Occipital lobe (tissue), 2 donors: ENCODE data around the gene ELF4. TPM values are rescaled to one million over a fixed set of nuclear protein-coding genes. Genes with fewer than 3 reads are reported as not detected.
"Not testable (repeated sequence)": the region's sequence is repeated elsewhere in the genome, so short reads cannot be mapped to it uniquely, and the experiment has no call there.

Source experiments
- DNase-seq: peaks from one replicate; lab custom pipeline; 2025; lab: John Stamatoyannopoulos, UW
- total RNA-seq: library from RNA; depleted of rRNA; stranded (reverse); fragments of >200 nt; gene quantifications from one replicate; pipeline ENCODE4 v1.2.3, GENCODE V29; 2014

ELF4 gene
- total RNA-seq, 1 donor from 2014 or later: 0.31 TPM

DNA sequence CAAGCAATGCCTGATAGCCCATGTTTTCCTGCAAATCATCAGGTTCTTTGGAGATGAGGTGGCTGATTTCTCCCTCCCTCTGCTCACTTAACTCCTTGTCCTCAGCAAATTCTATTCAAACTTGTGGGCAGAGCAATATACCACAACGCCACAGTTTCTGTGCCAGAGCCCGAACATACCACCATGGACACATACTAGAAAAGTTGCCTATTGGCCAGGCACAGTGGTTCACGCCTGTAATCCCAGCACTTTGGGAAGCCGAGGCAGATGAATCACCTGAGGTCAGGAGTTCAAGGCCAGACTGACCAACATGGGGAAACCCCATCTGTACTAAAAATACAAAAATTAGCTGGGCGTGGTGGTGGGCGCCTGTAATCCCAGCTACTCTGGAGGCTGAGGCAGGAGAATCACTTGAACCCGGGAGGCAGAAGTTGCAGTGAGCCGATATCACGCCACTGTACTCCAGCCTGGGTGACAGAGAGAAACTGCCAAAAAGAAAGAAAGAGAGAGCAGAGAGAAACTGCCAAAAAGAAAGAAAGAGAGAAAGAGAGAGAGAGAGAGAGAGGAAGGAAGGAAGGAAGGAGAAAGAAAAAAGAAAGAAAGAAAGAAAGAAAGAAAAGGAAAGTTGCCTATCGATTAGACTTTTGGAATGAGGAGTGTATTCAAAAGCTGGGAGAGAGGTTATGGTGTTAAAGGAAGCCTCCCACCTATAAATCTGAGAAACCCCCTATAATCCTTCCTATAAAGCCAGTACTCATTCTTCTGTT lies 5.0 kb upstream of the ELF4 start:
- DNase-seq: not testable (repeated sequence)

DNA sequence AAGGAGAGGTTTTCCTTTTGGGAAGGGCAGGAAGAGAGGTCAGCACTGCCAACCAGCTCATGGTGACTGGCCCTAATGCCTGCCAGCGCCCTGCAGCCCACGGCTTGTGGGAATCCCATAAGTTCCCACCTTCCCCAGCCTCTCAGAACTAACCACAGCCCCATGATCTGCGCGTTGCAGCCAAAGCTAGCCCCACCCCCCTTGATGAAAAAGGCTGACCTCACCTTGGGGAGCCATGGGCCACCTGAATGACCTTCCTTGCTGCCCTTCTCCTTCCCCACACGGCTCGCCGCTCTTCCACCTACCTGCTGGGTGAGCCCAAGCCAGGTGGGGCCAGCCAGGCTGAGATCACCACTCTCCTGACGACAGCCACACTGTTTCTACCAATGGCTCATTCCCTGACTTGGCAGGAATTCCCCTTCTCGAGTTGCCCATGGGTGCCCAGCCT lies 3.9 kb upstream of the ELF4 start:
- DNase-seq: no peak

DNA sequence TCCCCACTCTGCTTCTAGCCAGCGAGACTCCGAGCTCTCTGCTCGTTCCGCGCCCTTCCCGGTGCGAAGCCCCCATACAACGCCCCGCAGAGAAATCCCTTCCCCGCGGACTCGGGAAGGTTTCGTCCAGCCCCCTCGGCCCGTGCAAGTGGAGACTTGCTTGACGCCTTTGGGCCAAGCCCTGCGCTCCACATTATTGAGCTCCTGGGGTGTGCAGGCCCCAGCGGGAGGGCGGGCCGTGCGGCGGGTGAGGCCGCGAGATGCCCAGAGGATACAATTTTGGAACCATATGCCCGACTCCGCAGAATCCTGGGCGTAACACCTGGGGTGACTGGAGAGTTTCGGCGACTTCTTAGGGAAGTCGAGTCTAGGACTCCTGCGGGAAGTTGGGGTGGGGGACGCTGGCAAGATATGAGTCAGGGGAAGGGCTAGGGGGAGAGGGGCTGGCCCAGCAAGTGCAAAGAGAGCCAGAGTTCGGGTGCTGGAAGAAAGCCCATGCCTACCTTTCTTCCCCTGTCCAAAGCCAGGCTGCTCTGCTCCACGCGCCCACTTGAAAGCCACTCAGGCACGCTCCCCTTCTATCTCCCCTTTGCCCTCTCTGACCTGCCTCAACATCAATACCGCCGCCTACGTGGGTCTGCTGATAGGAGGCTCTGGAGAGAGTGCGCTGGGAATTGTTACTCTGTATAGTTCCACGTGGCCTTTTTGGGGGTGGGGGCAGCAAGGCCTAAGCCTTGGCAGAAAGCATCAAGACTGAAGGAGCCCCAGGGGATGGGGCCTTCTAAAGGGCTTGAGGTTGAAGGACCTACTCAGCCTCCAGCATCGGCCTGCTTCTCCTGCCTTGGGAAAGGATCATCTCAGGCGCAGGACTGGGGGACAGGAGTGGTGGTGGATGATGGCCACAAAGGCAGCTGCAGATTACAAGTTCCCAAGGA lies 1.2 kb upstream of the ELF4 start:
- no peak for DNase-seq

DNA sequence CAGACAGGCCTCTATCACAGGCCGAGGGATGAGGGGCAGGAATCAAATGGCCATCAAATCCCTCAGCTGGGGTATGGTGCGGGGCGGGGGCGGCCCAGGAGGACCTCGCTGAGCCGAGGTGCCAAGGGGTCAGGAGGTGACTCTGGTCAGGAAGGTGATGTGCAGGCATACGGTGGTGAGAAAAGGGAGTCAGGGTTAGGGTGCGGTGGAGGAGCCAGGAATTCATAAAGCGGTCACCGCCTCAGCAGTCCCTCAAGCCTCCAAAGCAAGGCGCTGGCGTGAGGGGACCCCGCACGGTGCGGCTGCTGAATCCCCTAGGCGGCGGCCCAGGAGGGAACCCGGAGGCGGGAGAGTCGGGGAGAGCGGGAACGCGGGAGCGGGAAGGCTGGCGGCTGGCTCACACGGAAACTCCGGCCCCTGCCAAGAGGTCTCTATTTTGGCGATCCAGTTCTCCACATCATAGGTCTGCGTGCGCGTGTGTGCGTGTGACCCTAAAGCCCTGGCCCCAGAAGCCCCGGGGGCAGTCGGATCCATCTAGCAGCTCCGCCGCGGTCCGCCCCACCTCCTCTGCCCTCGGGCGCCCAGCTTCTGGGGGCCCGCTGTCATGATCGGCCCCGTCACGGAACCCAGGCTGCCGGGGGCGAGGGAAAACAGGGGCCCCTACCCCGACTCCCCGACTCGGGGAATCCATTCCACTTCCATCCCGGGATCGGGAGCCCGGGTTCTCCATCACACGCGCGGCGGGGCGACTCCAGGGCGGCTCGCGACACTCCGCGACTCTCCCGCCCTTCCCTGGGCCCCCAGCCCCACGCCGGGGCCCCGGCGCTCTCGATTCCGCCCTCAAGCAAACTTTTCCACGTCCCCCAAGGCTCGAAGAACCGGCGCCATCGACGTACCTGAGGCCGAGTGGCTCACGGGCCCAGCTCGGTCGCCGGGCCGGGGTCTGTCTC lies 593 bp downstream of the ELF4 start:
- DNase-seq: no peak

DNA sequence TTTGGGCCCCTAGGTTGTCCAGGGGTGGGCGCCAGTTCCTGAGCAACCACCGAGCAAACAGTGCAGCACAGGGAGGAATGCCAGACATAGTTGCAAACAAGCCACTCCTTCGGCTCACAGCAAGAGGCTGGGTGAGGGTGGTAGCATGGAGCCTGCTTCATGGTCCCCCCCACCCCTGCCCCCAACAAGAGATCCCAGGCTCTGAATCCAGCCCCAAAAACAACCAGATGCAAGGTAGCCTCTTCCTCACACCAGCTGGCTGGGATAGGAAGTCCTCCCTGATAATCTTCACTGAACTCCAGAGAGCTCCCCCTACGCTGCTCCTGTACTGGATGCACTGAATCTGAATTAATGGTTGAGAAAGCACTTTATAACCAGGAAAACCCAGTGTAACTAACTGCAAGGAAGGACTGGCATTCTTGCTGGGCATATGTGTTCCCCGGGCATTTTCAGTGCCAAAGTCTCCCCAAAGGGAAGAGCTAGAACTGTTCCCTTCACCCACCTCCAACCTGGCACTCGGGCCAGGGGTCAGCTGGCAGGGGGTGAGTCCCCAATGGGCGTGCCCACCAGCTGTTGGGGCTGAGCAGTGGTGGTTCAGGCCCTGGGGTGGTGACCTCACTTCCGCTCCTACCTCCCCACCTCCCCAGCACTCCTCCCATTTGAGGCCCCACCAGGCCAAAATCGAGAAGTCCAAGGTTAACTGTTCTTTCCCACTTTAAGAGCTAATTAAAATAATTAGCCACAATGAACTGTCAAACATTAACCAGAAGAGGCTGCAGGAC lies 1.5 kb downstream of the ELF4 start:
- DNase-seq: no peak

DNA sequence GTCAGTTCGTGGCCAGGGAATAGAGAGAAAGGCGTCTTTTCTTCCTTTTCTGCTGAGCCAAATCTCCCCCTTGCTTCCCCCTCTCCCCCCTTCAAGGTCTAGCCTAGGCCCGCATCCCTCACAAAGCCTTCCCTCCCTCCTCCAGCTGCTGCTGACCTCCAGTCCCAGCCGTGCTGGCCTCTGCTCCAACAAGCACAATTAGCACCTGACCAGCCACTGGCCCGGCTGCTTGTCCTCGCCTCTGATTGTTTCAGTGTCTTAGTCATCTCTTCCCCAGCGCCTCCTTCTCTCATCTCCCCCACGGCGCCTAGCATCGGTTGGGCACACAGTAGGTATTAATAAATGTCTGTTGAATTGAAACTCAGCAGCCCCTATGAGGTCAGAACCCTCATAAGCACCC lies 4.2 kb downstream of the ELF4 start:
- no peak for DNase-seq

DNA sequence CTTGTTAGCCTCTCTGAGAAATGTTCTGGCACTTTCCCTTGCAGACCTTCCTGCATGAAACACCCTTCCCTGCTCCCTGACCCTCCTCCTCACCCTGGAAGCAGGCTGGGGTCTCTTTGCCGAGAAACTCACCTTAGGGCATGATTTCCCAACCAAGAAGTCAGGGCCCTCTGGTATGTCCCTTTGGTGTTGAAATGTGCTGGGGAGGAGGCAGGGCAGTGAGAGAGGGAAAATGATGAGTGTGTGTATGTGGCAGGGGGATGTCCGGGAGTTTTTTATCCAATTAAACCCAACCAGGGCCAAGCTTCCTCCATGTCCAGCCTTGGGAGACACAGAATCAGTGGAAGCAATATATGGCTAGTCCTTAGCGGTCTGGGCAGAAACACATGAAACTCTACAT lies 5.1 kb downstream of the ELF4 start:
- no peak for DNase-seq

DNA sequence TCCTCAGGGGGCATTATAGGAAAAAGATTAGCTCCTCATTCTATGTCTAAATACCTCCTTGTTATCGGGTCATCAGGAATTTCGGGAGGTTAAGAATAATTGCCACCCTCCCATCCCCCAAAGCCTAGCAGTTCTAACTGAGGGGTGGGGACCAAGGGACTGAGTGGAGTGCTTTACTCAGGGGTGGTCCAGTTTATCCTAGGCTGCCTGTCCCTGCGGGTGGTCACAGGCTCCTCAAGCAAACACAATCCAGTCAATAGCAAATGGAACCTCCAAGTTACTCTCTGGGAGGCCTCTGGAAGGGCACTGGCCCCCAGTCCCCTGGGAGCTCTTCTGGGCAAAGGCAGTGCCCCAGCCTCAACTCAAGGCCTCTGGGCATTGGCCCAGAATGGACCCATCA lies 6.7 kb downstream of the ELF4 start:
- DNase-seq: no peak

DNA sequence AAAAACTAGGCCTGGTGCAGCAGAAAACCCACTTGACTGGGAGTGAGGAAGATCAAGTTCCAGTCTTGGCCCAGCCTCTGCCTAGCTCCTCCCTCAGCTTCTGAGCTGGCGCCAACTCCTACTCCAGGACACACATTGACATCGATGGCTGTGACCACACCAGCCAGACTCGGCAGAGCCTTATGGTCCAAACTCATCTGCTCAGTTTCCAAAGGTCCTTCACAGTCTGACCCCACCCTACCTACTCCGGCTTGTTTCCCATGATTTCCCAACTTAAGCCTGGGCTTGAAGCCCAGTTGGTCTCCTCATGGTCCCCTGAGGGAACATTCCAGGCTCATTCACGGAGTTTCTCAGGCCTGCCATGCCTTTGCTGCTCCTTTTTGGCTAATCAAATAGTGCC lies 10.1 kb downstream of the ELF4 start:
- no peak for DNase-seq

DNA sequence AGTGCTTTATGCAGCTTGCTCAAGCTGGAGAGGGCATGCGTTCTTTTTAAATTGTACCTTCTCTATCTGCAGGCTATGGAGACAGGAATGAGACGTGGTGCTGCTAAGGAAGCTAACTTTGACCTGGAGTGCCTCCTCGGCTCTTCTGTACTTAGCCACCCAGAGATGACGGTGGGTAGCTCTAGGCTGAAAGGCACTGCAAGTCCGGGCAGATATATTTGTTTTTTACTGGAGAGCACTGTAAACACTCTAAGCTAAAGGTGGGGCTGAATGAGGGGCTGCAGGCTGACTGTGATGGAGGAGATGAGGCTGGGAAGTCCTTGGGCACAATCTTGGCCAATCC lies 12.1 kb downstream of the ELF4 start:
- DNase-seq: no peak

DNA sequence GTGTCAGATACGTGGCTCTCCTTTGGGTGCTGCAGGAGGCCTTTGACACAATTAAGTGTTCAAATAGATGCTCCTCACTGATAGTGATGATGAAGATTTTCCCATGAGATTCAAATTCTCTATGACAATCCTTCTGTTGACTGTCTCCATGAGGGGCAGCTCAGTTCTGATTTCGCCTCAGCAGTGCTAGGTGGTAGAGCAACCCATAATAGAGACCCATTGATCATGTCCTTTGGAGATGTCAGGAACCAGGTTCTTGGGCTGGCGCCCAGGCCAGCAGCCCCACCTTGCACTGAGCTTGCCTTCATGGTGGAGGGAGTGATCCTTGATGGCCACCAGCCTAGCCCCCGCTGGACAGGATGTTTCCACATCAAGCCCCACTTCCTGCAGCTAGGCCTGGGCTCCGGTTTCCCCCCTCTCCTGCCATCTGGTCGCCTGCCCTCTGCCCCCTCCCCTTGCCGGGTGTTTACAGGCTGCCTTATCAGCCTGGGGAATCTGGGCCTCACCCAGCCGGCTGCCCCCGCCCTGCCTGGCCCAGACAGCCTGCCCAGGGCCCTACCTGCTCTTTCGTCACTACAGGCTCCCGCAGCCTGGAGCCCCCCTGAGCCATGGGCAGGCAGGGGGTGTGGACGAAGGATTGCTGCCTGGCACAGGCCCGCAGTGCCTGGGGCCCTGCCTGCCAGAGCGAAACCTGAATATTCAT lies 12.6 kb downstream of the ELF4 start:
- DNase-seq: no peak

DNA sequence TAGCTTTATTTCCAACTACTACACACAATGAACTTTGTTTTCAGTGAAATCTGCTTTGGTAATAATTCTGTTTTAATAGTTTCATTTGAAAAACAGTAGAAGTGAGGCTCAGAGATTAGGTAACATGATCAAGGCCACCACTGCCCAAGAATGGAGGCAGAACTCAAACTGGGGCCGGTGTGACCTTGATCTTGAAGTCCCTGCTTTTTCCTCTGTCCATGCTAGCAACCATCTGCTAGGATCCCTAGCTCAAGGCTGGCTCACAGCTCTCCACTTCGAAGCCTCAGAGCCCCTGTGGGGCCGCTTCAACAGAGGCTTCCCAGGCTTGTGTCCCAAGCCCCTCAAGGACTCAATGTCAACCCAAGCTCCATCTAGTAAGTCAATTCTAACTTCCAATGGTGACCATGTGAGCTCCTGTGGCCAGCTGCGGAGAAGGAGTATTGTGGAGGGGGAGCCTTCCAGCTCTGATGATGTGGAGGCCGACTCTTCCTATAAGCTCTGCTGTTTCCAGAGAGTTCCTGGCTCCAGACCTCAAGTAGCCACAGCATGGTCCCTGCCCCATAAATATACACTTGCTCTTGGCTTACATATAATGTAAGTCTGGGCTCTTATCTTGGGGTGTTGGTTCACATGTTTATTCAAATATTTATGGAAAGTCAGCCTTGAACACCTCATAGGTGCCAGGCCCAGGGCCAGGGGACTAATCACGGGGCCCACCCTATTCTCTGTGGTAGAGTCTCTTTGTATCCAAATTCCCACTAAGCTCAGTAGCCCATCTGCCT lies 14.9 kb downstream of the ELF4 start:
- DNase-seq: no peak

DNA sequence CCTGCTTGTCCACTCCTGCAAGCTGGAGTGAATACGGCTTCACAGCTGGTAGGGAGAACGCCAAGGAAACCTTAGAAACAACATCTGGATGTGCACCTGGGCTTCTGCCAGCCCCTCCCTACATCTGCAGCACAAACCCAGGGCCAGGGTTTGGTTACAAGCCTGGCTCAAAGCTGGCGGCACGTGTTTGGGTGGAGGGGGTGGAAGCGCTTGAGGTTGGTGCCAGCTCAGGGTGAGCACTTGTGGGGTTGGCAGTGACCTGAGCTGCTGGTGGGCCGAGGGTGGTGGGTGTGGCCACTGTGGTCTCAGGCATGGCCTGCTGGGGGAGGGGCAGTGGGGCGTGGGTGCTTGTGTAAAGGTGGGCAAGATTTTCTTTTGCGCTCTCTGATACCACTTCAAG lies 15.6 kb downstream of the ELF4 start:
- no peak for DNase-seq

DNA sequence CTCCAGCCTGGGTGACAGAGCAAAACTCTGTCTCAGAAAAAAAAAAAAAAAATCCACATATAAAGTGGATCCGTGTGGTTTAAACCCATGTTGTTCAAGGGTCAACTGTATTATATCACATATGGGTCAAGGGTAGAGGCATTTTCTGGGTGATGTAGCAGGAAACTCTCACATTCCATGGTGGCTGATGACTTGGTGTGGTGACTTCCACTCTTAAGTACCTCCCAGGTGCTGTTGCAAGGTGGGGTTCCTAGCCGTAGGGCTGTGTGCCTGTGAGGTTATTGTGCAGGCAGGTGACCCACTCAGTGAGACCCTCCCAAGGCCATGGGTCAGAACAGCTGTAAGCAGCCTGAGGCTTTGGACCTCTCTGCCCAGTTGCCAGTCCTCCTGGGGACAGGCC lies 17.0 kb downstream of the ELF4 start:
- DNase-seq: no peak

DNA sequence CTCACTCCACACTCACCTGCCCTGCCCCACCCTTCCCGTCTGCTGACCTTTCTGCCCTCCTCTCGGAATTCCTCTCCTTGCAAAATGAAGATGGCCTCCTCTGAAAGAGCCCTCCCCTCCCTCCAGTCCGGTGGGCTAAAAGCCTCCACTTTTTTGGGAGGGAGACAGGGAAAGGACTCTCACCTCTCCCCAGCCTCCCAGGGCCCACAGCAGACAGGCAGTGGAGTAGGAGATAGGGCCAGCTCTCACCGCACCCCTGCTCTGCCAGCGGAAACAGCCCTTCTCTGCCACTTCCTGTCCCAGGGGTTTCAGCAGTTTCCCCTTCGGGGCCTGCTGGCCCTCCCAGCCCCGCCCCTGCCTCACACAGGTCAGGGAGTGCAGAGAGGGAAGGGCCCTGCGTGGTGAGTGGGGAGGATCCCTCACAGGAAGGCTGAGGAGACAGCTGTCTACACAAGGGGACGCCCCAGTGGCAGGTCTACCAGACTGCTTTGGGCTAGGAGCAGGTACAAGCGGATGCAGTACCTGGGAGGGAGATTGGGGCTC lies 18.2 kb downstream of the ELF4 start:
- no peak for DNase-seq

DNA sequence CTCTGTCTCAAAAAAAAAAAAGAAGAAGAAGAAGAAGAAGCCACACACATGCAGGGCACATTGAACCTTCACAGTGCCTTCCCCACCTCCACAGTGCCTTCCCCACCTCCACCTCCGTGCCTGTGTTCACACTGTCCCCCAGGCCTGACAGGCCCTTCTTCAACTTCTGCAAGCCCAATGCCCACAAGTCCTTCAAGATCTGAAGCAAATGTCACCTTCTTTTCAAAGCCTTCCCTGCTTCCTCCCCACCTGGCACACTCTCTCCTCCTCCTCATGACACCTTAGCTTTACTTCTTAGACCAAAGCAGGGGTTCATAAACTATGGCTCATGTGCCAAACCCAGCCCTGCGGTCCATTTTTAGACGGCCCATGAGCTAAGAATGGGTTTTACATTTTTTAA lies 19.9 kb downstream of the ELF4 start:
- no peak for DNase-seq

DNA sequence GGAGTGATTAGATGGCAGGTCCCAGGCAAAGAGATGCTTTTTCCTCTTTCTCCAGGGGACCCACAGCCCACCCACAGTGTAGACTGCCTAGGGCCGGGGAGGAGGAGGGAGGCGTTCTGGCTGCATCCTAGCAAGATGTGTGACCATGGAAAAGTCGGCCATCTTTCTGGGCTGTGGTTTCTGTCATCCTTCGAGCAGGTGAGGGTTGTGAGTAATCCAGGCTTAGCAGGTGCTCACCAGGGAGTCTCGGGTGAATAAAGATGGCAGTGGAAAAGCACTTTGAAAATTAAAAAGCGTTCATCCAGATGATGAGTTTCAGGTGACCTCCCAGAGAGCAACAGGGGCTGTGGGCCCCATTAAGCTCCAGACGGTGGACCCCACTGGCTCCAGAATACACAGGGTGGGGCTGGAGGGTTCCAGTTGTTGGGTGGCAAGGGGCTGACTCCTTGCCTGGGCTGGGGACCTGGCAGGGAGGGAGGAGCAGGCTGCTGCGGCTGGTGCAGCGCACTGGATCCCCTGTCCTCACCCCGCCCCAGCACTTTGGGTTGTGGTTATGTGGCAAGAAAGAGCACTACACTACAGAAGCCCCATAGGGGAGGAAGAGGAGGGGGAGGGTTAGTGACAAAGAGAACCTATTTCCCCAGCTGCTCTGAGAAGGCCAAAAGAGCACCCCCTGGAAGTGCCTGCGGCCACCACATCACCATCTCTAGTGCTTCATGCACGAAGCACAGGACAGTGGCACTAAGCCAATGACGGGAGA lies 23.7 kb downstream of the ELF4 start:
- no peak for DNase-seq
